ENCODE results near the gene IFT80. TPM values are rescaled to one million over a fixed set of nuclear protein-coding genes. Genes with fewer than 3 reads are reported as not detected.
A peak's percentile ranks its signal among the peaks of the same experiment; 100 is the strongest.

The IFT80 gene
- total RNA-seq, 1 donor from 2014 or later: 32.7 TPM

GRCh38 chr3:160401291-160402095, 2.5 kb upstream of the IFT80 start:
- Mint-ChIP-seq H3K27me3 (ENCODE audit: unreplicated experiment) (peaks cover 5% of the 10 kb centered on the region), H3K4me1 (ENCODE audit: low read depth, unreplicated experiment) (peaks cover 11% of the 10 kb centered on the region)
- DNase-seq: no peak

GRCh38 chr3:160400702-160401150, 1.7 kb upstream of the IFT80 start:
- Mint-ChIP-seq H3K36me3 (ENCODE audit: unreplicated experiment) (no peaks in the 10 kb centered on the region), H3K4me1 (ENCODE audit: low read depth, unreplicated experiment) (peaks cover 11% of the 10 kb centered on the region), H3K27me3 (ENCODE audit: unreplicated experiment) (peaks cover 5% of the 10 kb centered on the region), H3K4me3 (ENCODE audit: unreplicated experiment) (peak overlapping the region; percentile 98), H3K9me3 (ENCODE audit: unreplicated experiment) (peaks cover 14% of the 10 kb centered on the region), H3K27ac (ENCODE audit: unreplicated experiment) (peak overlapping the region; percentile 77)
- DNase-seq: peak; percentile 60
- TF ChIP-seq CTCF (IDR thresholded peaks at IDR 0.05; ENCODE audit: partially characterized antibody, unreplicated experiment): no peak

More at GRCh38 chr3:160401291-160402095, 2.5 kb upstream of the IFT80 start:
- H3K4me3 Mint-ChIP-seq (ENCODE audit: unreplicated experiment): peak overlapping the region; percentile 94
- TF ChIP-seq CTCF (IDR thresholded peaks at IDR 0.05; ENCODE audit: partially characterized antibody, unreplicated experiment): no peak
- H3K36me3 Mint-ChIP-seq (ENCODE audit: unreplicated experiment): no peaks in the 10 kb centered on the region
- peaks cover 14% of the 10 kb centered on the region for H3K9me3 Mint-ChIP-seq (ENCODE audit: unreplicated experiment)
- peak overlapping the region; percentile 77 for H3K27ac Mint-ChIP-seq (ENCODE audit: unreplicated experiment)

GRCh38 chr3:160400030-160400701, 1.1 kb upstream of the IFT80 start:
- peaks cover 14% of the 10 kb centered on the region for H3K4me1 Mint-ChIP-seq (ENCODE audit: low read depth, unreplicated experiment)
- peak; percentile 48 for DNase-seq
- no peak for TF ChIP-seq CTCF (IDR thresholded peaks at IDR 0.05; ENCODE audit: partially characterized antibody, unreplicated experiment)
- peak overlapping the region; percentile 54 for H3K27ac Mint-ChIP-seq (ENCODE audit: unreplicated experiment)
- no peaks in the 10 kb centered on the region for H3K36me3 Mint-ChIP-seq (ENCODE audit: unreplicated experiment)
- H3K27me3 Mint-ChIP-seq (ENCODE audit: unreplicated experiment): peaks cover 5% of the 10 kb centered on the region
- H3K9me3 Mint-ChIP-seq (ENCODE audit: unreplicated experiment): peaks cover 14% of the 10 kb centered on the region
- peak overlapping the region; percentile 98 for H3K4me3 Mint-ChIP-seq (ENCODE audit: unreplicated experiment)

- H3K9me3 Mint-ChIP-seq (ENCODE audit: unreplicated experiment): peaks cover 14% of the 10 kb centered on the region
- peak overlapping the region; percentile 86 for H3K27ac Mint-ChIP-seq (ENCODE audit: unreplicated experiment)
- peaks cover 16% of the 10 kb centered on the region for H3K4me1 Mint-ChIP-seq (ENCODE audit: low read depth, unreplicated experiment)
- DNase-seq: no peak
- H3K27me3 Mint-ChIP-seq (ENCODE audit: unreplicated experiment): peaks cover 5% of the 10 kb centered on the region
- no peaks in the 10 kb centered on the region for H3K36me3 Mint-ChIP-seq (ENCODE audit: unreplicated experiment)
- peak overlapping the region; percentile 98 for H3K4me3 Mint-ChIP-seq (ENCODE audit: unreplicated experiment)
- no peak for TF ChIP-seq CTCF (IDR thresholded peaks at IDR 0.05; ENCODE audit: partially characterized antibody, unreplicated experiment)
Measured at GRCh38 chr3:160398820-160399124, 253 bp downstream of the IFT80 start.

- no peak overlapping the region for H3K27ac Mint-ChIP-seq (ENCODE audit: unreplicated experiment)
Measured at GRCh38 chr3:160395297-160395696, 3.7 kb downstream of the IFT80 start.

More at GRCh38 chr3:160395297-160395696, 3.7 kb downstream of the IFT80 start:
- Mint-ChIP-seq H3K9me3 (ENCODE audit: unreplicated experiment) (peaks cover 8% of the 10 kb centered on the region), H3K4me1 (ENCODE audit: low read depth, unreplicated experiment) (peaks cover 5% of the 10 kb centered on the region), H3K36me3 (ENCODE audit: unreplicated experiment) (no peaks in the 10 kb centered on the region), H3K27me3 (ENCODE audit: unreplicated experiment) (peaks cover 5% of the 10 kb centered on the region), H3K4me3 (ENCODE audit: unreplicated experiment) (no peak overlapping the region)
- TF ChIP-seq CTCF (IDR thresholded peaks at IDR 0.05; ENCODE audit: partially characterized antibody, unreplicated experiment): no peak
- DNase-seq: no peak

All from glutamatergic neuron (in vitro differentiated cells).